HL-60/S4 treated with retinoic acid at 250 ng/mL for 4 days and 3 days (cell line): ENCODE results near the gene ATG9B.
"Not testable (repeated sequence)": the region's sequence is repeated elsewhere in the genome, so short reads cannot be mapped to it uniquely, and the experiment has no call there.

ENCODE experiments used
- in situ Hi-C: fragments of 300-500 bp; cut with MboI; formaldehyde crosslinking; loops from 2 replicates; pipeline ENCODE4 v1.7.0; 2022; ENCODE audit warnings: low sequenced_read_pairs

Gene ATG9B

DNA sequence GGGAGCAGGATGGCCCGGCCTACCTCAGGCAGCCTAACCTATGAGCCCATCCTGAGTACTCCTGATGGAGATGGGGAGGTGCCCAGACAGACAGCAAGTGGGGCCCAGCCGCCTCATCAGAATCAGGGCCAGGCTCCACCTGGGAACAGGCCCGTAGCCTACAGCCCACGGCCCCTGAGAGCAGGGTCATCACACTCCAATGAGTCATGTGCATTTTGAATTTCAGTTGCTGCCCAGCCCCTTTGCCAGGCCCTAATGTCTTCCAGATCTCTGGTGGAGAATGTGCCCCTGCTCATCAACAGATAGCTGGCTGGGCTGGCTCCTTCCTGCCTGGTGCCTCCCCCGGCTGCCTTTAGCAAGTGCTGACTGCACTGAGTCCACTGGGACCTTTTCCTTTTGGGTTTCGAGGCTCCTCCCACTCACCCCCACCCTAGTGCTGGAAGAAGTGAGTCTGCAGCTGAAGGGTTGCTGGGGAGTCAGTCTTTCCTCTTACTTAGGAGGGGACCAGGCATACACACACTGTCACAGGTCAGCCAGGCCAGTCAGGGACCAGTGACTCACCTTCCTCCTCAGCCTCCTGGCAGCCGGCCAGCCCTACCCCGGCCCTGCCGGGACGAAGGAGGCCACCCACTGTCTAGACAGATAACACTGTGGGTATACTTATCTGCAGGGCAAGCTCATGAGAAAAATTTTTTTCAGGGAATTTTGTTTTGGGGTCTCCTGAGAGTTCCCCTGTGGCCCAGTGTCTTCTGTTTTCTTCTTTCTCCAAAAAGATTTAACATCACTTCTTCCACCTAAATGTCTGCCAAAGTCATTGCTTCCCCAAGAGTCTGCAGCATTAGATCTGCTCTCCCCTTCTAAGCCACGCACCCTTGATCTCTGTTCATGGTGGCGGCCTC is 14.9 kb upstream of the ATG9B start:
- in situ Hi-C loops: no loop called here

DNA sequence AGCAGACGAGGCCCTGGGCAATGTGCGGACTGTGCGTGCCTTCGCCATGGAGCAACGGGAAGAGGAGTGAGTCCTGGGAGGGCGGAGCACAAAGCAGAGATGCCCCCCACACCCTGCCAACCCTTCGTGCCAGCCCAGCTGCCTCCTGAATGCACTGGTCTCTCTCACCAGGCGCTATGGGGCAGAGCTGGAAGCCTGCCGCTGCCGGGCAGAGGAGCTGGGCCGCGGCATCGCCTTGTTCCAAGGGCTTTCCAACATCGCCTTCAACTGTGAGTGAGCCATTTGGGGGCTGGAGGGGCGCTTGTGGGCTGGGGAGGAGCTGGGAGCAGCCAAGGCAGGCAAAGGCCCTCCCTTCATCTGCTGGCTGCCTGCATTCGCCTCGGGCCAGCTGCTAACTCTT is 11.6 kb upstream of the ATG9B start:
- in situ Hi-C loops: no loop called here

DNA sequence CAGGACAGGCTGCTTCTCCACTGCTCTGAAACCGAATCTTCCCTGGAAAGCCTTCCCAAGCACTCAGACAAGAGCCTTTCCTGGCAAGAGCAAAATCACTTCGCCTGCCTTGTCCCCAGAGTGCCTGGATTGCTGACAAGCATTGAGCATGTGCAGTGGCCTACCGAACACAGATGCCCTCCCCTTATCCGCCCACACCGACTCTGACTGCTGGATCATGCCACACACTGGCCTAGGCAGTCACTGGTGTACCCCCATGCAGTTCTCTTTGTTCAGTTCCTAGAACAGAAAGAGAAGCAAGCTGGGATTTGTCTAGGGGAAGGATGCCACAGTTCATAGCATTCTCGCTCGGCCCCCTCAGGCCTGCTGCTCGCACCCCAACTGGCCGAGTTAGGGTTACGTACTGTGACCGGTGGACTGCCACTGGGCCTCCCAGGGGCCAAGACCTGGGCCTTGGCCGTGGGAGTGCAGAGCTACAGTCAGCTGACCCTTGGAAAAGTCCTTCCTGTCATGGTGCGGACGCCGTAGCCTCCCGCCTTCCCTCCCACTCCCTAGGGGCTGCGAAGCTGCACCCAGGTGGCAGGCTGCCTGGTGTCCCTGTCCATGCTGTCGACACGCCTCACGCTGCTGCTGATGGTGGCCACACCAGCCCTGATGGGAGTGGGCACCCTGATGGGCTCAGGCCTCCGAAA is 10.9 kb upstream of the ATG9B start:
- in situ Hi-C loops: no loop called here

DNA sequence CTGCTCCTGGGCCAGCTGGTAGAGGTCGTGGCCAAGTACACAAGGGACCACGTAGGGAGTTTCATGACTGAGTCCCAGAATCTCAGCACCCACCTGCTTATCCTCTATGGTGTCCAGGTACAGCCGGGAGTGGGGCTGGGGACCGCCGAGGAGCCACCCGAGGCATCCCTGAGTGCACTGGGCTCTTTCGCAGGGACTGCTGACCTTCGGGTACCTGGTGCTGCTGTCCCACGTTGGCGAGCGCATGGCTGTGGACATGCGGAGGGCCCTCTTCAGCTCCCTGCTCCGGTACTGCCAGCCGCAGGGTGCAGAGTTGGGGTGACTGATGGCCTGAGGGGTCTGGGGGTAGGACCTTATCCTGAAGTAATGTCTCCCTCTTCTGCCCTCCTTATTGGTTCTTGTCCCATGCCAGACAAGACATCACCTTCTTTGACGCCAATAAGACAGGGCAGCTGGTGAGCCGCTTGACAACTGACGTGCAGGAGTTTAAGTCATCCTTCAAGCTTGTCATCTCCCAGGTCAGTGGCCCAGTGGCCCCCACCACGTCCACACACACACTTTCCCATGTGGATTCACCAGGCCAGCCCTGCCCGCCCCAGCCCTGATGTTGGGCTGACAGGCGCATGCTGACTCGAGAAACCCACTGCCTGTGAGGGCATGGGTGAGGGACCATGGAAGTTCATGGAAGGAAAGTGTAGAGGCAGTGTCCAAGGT is 10.2 kb upstream of the ATG9B start:
- in situ Hi-C loops: no loop called here

DNA sequence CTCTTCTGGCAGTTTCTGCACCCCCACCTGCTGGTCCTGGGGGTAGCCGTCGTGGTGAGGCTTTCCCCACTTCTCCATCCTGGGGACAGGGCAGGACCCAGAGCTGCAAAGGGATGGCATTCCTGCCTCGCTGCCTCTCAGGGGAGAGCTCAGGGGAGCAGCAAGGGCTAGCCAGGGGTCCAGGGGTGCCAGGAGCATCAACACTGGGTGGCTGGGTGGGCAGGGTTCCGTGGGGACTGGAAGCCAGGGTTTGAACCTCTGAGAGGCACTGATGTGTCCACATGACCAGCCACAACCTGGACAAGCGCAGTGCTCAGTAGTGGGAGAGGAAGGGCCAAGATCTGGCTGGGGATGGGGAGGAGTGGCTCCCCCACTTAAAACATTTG is 9.6 kb upstream of the ATG9B start:
- in situ Hi-C loops: no loop called here

DNA sequence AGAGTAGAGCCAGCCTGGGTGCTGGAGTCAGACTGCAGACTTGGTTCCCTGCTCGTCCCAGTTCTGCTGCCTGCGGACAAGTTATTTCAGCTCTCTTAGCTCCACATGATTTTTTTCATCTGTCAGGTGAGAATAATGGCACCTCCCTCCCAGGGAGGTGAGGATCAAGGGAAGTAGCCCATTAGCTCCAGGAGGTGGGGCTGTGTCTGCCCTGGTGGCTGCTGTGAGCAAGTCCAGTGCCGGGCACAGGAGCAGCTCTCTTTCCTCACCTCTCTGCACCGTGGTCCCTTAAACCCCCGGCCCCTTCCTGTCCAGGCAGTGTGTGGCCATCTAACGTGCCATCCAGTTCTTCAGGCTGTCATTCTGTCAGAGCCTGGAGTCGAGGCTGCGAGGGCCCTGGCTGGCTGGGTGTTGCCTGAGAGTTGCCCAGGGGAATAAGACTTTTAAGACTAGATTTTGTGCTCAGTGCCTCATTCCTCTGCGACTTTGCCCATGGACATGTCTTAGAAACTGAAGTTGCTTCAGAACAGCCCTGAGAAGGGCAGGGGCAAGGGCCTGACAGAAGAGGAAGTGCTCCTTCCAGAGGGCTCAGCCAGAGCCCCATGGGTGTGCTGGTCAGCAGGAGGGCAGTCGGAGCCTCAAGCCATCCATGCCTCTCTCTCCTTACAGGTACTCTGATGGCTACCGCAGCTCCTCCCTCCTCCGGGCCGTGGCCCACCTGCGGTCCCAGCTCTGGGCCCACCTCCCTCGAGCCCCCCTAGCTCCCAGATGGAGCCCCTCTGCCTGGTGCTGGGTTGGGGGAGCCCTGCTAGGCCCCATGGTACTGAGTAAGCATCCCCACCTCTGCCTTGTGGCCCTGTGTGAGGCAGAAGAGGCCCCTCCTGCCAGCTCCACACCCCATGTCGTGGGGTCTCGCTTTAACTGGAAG is 8.9 kb upstream of the ATG9B start:
- in situ Hi-C loops: no loop called here

DNA sequence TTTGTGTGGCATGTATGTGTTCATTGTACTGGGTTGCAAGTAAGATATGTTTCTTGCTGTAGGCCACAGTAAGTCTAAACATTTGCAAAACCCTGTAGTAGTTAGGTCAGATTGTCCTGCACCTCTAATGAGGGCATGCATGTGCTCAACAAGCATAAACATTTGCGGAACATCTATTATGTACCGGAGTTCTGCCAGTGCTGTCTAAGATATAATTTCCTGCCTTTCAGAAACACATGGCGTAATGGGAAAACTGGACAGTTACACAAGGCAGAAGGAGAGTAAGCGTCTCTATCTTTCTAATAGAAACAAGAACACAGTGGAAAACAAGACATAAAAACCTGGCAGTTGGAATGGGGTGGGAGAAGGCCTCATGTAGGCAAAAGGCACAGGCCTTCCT is 6.7 kb upstream of the ATG9B start:
- in situ Hi-C loops: no loop called here

DNA sequence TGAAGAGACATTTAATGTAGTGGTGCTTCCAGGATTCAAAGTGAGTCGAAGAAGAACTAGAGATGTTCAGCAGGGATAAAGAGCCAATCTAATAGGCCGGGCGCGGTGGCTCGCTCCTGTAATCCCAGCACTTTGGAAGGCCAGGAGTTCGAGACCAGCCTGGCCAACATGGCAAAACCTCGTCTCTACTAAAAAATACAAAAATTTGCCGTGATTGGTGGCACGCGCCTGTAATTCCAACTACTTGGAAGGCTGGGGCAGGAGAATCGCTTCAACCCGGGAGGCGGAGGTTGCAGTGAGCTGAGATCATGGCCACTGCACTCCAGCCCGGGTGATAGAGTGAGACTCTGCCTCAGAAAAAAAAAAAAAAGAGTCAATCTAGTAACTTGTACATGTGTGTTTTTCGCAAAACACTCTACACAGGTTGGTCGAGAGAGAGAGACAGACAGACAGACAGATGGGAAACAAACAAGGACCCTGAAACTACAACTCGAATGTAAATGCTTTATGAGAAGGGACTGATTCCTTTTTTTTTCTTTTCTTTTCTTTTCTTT is 4.7 kb upstream of the ATG9B start:
- in situ Hi-C loops: no loop called here

DNA sequence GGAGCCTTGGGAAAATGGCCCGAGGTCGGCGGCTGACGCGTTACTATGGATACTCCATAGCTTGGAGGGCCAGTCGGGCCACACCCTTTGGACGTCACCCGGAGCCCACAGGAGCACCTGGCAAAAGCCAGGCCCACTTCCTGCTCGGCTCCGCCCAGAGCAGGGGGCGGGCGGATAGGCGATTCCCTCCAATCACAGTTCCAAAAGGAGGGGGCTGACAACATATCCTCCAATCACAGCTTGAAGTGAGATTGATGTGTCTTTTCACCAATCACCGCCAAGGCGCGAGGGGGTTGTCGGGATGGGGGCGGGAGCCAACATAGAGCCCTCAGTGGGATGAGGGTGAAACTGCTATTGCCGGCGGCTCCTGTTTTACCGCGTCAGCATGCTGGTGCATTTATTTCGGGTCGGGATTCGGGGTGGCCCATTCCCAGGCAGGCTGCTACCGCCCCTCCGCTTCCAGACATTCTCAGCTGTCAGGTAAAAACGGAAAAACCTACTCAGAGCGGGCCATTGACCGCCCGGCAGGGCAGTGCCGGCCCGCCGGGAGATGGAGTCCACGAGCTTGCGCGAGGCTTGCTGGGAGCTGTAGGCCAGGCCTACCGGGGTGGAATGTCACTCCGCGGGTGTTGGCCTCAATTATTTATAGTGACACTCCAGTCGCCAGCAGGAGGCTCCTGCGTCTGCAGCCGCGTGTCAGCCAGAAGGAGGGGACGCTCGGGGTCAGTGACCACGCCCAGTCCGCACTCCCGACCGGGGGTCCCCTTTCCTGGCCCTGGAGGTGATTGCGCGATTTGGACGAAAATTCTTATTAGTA is 4.0 kb upstream of the ATG9B start, which contains the start of gene ABCB8:
Gene ABCB8 (plus strand): TSS at position 320 of the 817 bp plus-strand sequence. CDS start 66 bp downstream, at position 386.
- in situ Hi-C loops: no loop called here

DNA sequence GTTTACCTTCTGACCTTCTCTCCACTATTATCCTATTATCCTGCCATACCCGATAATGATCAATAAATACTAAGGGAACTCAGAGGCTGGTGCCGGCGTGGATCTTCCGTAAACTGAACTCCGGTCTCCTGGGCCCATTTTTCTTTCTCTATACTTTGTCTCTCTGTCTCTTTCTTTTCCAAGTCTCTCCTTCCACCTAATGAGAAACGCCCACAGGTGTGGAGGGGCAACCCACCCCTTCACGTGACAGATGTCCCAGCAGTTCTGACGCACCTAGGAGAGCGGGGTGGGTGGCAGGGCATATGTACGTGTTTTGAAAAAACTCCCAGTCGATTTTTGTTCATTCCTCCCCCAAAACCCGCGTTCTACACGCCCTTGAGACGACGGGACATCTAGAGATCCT is 3.4 kb upstream of the ATG9B start:
- in situ Hi-C loops: not testable (repeated sequence)

DNA sequence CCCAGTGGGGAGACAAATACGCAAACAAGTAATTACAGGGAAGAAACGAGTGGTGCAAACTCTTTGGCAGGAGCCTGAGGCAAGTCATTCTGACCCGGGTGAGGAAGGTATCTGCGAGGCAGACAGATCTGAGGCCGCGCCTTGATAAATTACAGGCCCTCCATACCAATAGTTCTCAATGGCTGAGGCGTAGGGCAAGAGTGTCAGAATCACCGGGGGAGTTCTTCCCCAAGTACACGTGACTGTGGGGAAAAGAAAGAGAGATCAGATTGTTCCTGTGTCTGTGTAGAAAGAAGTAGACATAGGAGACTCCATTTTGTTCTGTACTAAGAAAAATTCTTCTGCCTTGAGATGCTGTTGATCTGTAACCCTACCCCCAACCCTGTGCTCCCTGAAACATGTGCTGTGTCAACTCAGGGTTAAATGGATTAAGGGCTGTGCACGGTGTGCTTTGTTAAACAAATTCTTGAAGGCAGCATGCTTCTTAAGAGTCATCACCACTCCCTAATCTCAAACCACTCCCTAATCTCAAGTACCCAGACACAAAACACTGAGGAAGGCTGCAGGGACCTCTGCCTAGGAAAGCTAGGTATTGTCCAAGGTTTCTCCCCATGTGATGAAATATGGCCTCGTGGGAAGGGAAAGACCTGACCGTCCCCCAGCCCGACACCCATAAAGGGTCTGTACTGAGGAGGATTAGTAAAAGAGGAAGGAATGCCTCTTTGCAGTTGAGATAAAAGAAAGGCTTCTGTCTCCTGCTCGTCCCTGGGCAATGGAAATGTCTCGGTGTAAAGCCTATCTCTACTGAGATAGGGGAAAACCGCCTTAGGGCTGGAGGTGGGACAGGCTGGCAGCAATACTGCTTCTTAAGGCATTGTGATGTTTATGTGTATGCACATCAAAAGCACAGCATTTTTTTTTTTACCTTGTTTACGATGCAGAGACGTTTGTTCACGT is 2.8 kb upstream of the ATG9B start:
- in situ Hi-C loops: not testable (repeated sequence)

DNA sequence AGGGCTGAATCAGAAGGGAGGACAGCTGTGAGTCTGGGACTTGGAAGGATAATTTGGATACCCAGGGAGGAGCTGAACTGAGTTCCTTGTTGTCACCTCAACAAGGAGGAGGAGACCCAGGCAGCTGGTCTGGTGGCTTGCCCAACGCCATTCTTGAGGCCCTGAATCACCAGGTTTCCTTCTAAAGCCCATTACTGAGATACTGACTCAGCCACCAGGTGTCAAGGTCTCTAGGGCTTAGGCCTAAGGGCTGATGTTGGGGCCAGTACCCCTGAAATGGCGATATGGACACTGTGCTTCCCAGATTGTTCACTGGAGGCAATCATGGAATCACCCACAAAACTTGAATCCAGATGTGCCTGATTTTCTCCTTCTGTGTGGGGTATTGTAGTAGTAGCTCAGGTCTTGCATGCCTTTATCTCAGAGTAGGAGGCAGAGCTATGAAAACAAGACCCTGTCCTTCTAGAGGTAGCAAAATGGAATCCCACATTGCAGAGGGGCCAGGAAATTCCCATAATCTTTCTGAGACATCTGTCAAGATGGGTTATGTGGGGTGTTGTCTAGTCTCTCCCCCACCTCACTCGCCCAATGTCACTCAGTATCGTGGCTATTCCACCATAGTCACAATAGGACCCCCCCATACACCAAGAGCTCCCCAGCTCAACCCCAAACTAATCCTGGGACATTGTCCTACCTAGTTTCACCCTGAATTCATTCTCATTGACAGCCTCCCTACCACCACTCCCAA is 1.8 kb upstream of the ATG9B start:
- in situ Hi-C loops: no loop called here

DNA sequence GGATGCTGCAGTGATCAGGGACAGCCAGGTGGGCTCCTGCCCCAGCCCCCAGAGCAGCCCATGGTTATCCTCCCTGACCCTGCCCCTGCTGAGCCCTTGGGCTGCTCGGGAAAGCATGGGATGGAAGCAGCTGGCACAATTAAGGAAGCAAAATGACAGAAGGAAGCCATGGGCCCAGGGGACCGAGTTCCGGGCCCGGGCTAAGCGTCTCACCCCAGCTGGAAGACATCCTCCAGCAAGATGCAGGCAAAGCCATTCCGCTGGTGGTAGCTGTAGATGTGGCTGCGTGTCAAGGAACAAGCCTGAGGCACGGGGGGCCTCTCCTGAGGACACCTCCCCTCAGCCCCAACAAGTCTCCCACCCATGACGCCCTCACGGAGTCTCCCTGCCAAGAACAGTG is 1.1 kb downstream of the ATG9B start:
- in situ Hi-C loops: no loop called here

DNA sequence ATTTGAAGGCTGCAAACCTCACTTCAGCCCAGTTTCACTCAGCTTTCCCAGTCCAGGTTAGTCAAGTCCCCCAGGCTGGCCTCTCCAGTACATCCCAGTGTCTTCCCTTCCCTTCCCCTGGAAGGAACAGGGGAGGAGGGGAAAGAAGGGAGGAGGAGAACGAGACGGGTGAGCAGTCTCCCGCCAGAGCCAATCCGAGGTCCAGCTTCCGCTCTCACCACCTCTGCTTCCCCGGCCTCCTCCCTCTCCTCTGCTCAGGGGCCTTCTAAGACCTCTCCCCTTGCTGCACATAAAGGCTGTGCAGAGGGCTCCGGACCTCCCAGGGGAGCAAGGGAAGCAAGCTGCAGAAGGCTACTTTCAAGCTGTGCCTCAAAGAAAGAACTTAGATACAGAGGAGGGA is 4.1 kb downstream of the ATG9B start:
- in situ Hi-C loops: no loop called here

DNA sequence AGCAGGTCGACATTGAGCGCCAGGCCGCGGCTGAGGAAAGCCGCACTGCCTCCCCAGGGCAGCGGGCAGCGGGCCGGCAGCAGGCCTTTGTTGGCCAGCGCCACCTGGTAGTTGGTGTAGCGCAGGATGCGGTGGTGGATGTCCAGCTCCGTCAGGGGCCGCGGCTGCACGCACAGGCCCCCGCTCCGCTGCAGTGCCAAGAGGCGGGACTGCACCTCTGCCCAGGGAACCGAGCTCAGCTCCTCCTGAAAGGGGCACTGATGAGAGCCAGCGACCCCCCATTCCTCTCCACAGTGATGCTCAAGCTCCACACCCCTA is 5.2 kb downstream of the ATG9B start:
- in situ Hi-C loops: no loop called here

DNA sequence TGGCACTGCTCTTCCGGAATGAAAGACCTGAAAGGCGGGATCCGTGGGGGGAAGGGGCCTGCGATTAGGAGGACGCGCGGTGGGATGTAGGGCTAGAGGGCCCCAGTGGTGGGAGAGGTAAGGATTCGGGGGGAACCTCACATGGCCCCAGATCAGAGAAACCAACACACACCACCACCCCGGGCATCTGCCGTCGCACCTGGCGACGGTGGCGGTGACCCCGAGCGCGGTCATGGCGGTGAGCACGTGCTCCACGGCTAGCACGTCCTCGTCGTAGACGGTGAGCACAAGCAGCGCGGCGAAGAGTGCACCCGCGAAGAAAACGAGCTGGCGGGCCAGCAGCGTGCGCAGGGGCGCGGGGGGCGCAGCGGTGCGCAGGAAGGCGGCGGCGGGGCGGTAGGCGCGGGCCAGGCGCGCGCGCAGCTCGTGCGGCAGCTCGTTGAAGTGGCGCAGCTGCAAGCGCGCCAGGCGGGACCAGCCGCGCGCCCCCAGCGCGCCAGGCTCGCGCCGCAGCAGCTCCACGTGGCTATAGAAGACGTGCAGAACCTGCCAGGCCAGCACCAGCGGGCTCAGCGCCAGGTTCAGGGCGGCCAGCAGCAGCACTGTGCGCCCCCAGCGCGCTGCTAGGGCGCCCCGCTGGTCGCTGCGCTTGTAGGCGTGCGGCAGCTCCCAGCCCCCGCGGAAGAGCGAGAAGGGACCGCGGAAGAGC is 5.7 kb downstream of the ATG9B start:
- in situ Hi-C loops: no loop called here

DNA sequence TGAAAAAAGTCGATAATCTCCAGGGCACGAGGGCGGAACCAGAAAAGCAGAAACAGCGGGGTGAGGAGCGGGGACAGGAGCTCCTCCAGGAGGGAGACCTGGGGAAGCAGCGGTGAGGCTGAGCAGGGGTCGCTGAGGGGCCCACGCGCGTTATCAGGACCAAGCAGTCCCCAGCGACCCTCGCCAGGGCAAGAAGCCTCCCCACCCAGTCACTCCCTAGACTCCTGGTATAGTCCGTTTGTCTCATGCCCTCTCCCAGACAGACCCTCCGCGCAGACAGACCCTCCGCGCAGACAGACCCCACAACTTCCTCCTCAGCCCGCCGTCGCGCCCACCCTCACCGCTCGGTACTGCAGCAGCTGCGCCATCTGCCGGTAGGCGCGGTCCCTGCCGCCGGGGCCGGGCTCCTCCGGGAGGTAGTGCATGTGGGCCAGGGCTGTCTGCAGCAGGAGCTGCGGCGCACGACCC is 6.3 kb downstream of the ATG9B start:
- in situ Hi-C loops: no loop called here
